Epithelial cell of prostate (primary cell): ENCODE data around the gene CXCL10.

Experiments
- DNase-seq: peaks from one replicate; pipeline ENCODE4 v3.0.0-alpha.2; 2011; ENCODE audit warnings: low read depth, low spot score
- H3K27ac ChIP-seq: fragments of 450-650 bp; 2 replicates; pipeline ENCODE4 v1.5.1; 2017; ENCODE audit warnings: mild to moderate bottlenecking

CXCL10 gene

DNA sequence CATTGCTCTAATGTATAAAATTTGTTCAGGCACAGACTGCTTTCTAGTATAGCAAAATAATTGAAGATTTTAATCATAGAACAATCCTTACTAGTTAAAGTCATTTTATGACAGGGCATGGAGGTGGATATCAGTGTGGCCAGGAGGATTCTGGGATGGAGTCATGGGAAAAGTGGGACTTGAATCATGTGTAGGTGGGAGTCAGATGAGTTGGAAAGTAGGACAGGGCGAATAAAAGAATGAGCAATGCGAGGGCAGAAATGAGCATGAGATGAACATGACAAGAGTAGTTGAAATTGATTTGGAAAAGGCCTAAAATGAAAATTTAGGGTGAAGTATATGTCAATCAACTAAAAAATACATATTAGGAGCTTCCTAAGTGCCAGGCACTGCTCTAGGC, 25.4 kb downstream of the CXCL10 start:
- DNase-seq: no peak

DNA sequence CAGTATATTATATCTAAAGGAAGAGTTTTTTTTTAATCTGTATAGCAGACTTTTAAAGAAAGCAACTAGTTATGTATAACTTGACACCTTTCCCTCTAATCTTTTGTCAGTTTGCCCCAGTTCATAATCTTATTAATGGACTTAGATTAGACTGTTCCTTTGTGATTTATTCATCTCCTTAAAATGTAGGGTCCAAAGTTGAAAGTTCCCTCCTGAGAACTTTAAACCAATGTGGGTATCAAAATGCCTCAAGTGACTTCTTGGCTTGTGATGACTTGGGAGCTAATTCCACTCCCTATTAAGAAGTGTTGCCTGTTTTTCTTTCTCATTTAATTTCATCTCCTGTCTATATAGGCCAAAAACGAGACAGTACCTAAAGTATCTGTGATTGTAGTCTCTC, 26.2 kb downstream of the CXCL10 start:
- no peak for DNase-seq
- H3K27ac ChIP-seq: no peak overlapping the region

More for the DNA sequence above, 25.4 kb downstream of the CXCL10 start:
- no peak overlapping the region for H3K27ac ChIP-seq

GRCh38 chr4:75995727-75996126, 27.6 kb downstream of the CXCL10 start:
- H3K27ac ChIP-seq: no peak overlapping the region

DNA sequence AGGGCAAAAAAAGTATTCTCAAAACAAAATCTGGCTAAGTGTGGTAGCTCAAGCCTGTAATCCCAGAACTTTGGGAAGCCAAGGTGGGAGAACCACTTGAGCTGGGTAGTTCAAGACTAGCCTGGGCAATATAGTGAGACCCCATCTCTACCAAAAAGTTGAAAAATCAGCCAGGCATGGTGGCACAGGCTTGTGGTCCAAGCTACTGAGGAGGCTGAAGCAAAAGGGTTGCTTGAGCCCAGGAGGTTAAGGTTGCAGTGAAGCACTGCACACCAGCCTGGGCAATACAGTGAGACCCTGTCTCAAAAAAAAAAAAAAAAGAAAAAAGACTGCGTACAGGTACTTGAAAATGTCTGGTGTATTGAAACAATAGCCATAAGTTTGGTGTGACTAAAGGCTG, 30.8 kb downstream of the CXCL10 start:
- no peak overlapping the region for H3K27ac ChIP-seq
- DNase-seq: no peak

More at GRCh38 chr4:75995727-75996126, 27.6 kb downstream of the CXCL10 start:
- no peak for DNase-seq

- peak overlapping the region; percentile 51 for H3K27ac ChIP-seq
- DNase-seq: no peak
These were observed 33.3 kb downstream of the CXCL10 start for GRCh38 chr4:75989846-75990528.

DNA sequence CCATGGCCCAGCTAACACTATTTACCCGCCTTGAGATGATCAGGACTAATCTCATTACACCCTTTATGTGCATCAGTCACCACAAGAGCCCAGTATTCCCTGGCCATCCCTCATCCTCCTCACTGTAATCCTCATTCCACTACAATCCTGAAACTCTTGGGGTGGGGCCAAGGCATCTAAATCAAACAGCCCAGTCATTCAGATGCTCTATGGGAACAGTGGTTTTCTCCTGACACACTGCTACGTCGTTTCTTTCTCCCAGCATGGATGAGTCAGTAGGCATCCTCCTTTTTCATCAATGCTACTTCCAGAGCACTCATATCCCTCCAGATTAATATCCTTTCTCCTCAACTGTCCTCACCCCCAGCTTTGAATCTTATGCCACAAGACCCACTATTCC, 38.2 kb downstream of the CXCL10 start:
- peak; percentile 60 for DNase-seq

GRCh38 chr4:75980576-75980975, 42.7 kb downstream of the CXCL10 start:
- DNase-seq: no peak

More for the DNA sequence above, 38.2 kb downstream of the CXCL10 start:
- no peak overlapping the region for H3K27ac ChIP-seq

DNA sequence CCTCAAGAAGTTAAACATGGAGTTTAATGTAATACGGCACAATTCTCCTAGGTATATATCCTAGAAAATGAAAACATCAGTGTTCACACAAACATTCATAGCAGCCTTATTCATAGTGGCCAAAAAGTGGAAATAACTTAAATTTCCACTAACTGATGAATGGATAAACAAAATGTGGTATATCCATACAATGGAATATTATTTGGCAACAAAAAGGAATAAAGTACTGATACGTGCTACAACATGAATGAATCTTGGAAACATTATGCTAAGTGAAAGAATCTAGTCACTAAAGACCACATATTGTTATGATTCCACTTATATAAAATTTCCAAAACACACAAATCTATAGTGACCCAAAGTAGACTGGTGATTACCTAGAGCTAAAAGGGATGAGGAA, 47.1 kb downstream of the CXCL10 start:
- H3K27ac ChIP-seq: no peak overlapping the region
- DNase-seq: no peak

More at GRCh38 chr4:75980576-75980975, 42.7 kb downstream of the CXCL10 start:
- H3K27ac ChIP-seq: no peak overlapping the region

DNA sequence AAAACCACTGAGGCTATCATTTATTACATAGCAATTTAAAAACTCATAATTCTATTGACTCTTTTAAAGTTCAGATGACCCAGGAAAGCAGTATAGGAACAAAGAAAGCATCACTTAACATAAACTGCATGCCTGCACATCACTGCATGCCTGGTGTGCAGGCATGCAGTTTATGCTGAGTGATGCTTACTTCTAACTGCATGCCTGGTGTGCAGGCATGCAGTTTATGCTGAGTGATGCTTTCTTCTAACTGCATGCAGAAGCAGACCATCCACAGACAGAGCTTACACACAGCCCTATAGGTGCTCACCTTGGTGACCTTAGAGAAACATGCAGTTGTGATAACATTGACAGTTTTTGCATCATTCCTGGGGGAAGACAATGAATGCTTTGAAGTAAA, 49.5 kb downstream of the CXCL10 start:
- no peak for DNase-seq
- H3K27ac ChIP-seq: no peak overlapping the region
